NCI-H1436 treated with DMSO at 0.1 percent for 48 hours (cell line): ENCODE measurements around the gene KCTD5.

Experiments
- DNase-seq: peaks from one replicate; lab custom pipeline; 2025; lab: John Stamatoyannopoulos, UW

Gene KCTD5

GRCh38 chr16:2726923-2727322 lies 44.6 kb downstream of the KCTD5 start:
- no peak for DNase-seq

- no peak for DNase-seq
Measured at GRCh38 chr16:2728034-2728433, 45.7 kb downstream of the KCTD5 start.

DNA sequence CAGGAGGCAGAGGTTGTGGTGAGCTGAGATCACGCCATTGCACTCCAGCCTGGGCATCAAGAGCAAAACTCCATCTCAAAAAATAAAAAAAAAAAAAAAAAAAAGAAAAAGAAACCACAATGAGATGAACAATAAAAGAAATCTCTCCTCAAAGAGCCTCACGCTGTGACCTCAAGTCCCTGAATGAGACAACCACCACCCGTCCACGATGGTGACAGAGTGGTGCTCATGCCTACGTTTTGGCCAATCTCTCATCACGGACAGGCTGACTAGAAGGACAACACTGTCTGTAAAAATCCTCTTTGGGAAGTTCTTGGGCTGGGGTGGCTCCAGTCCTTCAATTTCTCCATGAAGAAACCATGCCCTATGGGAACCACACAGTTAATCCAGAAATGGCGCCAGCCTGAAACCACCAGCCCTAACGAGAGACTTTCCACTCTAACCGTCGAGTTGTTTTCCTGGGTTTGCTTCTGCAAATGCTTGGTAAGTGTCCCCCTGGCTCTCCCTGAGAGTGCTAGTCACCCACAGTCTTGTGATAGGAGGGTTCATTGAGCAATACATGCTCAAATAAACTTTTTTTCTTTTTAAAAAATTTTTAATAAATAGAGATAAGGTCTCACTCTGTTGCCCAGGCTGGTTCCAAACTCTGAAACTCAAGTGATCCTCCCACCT lies 52.7 kb downstream of the KCTD5 start:
- no peak for DNase-seq

DNA sequence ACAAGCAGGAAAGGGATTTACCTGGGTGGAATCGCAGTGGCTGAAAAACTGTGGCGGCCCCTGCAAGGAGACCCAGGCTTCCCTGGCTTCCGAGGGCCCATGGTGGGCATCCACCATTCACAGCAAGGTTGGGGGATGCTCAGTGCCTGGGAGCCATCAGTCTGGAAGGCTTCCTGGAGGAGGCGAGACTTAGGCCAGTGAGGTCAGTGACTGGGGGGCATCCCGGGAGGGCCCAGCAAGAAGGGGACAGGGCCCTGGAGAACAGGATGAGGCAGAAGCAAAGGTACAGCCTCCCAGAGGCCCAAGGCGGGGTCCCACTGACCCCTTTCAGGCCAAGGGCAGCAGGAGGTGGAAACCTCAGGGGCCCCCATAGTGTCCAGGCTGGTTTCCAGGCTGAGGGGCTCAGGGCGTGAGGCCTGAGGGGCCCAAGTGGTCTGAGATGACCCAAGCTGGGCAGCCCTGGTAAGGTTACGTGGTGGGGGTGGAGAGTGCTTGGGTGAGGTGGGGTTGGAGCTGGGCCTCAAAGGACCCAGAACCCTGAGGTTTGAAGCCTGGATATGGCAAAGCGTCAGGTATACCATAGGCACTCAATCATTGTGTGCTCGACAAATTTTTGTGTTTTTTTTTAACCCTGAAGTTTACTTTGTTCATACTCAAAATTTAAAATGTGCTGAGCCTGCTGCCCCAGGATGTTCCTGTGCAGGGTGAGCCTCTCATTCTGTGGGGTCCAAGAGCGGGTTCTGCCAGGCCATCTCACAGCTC lies 54.3 kb downstream of the KCTD5 start:
- DNase-seq: no peak

DNA sequence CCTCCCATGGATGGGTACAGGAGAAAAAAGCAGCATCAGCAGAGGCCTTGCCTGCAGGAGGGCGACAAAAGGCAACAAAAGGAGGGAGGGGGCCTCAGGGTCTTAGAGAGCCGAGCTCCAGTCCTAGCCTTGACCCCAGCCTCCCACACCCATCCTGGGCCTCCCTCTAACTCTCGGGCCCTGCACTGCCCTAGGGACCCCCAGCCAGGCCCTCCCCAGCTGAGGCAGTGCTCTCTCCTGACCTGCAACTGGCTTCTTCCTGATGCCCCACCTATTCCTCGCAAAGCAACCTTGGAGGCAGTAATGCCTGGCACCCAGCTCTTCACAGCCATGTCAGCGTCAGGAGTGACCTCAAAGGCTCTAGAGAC lies 54.9 kb downstream of the KCTD5 start:
- no peak for DNase-seq

DNA sequence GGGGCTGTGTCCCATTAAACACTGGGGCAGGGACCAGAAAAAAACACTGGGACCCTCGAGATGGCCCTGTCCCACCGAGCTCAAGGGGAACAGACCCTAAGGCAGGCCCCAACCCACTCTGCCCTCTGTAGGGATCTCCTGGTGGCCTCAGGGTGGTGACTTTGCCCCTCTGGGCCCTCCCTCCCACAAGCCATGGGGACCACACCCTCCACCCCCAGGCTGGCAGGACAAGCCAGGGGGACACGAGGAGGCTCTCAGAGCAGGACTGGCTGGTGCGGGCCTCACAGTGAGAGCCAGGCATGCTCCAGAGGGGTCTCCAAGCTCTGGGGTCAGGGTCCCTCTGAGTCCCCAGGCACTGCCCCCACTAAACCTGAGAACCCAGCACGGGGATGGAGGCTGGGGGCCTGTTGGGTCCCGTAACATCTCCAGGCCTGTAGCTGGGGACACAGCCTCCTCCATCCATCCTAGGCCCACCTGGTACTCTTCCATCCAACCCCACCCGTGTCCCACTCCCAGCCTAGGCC lies 55.6 kb downstream of the KCTD5 start:
- DNase-seq: no peak

GRCh38 chr16:2738615-2739014 lies 56.3 kb downstream of the KCTD5 start:
- no peak for DNase-seq

DNA sequence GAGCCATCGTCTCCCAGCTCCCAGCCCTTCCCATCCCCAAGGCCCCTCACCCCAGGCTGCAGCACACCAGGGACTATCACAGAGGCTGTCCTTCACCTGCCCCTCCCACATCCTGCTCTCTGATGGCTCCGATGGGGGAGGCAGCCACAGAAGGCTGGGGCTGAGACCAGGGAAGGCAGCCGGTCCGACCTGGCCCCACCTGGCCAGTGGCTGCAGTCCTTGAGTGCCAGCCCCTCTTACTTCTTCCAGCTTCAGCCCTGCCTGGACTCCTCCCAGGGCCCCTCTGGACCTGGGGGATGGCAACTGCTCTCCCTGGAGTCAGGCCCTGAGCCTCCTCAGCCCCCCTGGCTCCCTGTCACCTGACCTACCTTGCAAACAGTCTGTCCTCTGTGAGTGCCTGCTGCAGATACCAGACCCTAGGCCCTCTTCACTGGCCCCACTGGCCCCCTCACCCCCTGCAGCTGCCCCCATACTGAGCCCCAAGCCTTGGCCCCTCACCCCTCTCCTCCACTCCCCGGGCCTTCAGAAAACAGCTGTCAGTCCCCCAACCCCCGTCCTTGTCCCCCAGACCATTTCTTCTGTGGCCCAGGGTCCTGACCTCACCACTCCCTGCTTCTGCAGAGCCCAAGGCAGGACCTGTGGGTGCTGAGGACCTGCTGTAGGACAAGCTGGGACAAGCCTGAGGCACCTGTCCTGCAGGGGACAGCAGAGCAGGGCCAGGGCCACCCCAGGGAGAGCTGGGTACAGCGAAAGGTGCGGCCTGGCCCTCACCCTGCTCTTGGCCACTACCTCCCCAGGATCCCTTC lies 57.5 kb downstream of the KCTD5 start:
- no peak for DNase-seq

GRCh38 chr16:2740476-2740875 lies 58.2 kb downstream of the KCTD5 start:
- no peak for DNase-seq

GRCh38 chr16:2741168-2741567 lies 58.8 kb downstream of the KCTD5 start:
- DNase-seq: no peak

GRCh38 chr16:2742323-2743006 lies 60.1 kb downstream of the KCTD5 start:
- no peak for DNase-seq

DNA sequence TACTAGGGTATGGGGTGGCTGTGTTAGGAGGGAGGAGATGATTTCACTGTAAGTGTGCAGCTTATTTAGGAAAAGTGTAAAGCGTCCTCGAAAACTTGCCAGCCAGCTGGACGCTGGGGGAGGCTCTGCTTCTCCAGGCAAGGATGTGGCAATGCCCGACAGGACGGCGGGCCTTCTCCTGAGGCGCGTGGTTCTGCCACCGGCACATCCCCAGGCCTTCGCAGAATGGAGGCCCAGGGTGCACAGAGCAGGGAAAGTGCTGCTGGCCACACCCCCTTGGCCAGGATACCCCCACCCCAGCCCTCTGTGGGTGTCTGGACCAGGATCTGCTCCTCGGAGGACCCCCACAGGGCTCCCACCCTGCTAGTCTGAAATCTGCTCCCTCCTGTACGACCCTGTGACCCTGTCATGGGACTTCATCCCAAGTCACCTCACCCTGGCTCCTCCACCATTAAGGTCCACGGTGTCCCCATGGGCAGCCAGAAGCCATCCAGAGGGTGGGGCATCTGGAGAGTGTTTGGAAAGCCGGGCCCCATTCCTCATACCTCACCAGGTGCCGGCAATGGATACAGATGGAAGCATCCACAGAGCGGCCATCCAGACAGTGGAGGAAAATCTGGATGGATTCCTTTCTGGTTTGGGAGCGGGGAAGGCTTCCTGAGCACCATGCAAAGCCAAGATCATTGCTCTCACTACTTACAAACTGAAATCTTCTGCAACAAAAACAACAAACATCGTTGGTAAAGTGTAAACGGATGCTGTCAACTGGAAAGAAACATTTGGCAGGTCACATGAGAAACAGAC lies 60.9 kb downstream of the KCTD5 start:
- no peak for DNase-seq

DNA sequence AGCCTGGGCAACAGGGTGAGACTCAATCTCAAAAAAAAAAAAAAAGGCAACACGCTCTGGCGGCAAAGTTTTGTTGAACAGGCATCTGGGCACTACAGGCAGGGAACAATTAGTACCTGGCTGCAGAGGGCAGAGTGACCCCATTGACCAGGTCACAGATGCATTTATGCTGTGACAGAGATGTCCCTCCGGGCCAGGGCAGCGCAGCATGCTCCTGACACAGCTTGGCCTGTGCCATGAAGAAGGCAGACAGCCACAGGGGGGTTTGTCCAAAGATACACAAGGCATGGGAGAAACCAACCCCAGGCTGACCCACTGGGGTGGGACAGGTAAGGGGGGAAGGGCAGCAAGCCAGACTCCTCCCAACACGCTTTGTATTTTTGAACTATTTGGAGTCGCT lies 62.4 kb downstream of the KCTD5 start:
- DNase-seq: no peak

DNA sequence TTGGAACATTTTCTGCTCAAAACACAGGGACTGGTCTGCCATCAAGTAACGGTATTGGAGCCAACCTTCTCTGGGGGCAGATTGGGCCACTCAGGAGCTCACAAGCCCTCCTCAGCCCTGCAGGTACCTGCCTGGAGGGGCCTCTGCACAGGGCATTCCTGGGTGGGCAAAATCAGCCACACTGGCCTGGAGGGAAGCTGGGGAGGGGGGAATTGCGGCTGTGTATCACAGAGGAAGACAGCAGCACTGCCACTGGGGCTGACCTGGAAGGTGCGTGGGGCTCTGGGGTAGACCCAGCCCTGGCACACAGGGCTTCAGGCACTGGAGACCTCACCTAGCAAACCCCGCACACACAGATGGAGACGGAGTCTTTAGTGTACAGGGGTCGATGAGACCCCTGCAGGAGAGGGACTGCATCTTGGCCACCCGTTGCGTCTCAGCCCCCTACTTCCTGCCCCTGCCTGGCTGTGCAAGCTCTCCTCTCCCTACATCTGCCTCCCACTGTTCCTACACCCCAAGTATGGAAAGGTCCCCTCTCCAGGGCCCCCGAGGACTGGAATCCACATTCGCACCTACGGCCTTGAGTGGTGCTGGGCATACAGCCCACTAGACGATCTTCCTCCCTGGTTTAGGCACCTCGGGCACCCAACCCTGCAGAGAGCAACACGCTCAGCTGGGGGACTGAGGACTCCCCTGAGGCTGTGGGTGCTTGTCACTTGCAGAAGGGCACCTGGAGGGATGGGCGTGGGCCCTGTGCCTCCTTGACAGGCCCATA lies 63.0 kb downstream of the KCTD5 start:
- DNase-seq: no peak

DNA sequence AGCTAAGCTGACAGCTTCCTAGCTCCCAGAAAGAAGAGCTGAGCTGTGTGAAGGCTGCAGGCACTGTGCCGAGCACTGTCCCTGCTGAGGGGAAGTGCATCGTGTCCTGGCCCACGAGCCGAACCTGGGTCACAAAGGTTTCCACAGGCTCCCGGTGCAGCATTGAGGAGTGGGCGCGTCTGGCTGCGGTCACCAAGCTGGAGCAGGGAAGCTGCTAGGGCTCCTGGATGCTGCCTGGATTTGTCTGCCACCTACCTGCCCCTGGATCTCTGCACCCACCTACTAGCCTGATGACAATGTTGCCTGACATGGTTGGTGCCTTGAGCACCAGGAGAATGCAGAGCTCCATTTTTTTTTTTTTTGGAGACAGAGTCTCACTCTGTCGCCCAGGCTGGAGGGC lies 63.6 kb downstream of the KCTD5 start:
- no peak for DNase-seq

DNA sequence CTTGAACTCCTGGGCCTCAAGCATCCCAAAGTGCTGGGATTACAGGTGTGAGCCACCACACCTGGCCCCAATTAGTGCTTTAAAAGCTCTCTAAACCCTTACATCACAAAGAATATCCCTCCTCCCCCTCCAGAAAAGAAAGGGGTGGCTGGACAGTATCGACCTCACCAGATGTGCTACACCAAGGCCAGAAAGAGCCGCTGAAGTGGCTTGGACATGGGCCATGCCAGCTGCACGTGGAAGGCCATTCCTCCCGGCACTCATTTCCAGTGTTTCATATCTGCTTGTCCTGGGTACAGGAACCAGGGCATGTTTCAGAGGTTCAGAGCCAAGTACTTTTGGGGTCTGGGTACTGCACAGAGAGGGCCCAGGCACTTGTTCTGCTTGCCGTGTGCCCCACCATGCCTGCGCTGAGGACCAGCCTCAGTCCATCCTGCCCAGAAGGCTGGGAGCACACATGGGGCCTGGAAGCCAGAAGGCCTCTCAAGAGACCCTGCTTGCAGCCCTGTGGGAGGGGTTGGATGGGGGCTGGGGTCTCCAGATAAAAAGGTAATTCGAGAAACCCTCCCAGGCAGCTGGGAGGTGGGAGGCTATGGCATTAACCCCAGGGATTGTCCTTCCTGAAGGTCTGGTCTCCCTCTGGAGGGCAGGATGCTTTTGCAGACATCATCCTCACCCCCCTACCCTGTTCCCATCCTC lies 66.6 kb downstream of the KCTD5 start:
- no peak for DNase-seq

DNA sequence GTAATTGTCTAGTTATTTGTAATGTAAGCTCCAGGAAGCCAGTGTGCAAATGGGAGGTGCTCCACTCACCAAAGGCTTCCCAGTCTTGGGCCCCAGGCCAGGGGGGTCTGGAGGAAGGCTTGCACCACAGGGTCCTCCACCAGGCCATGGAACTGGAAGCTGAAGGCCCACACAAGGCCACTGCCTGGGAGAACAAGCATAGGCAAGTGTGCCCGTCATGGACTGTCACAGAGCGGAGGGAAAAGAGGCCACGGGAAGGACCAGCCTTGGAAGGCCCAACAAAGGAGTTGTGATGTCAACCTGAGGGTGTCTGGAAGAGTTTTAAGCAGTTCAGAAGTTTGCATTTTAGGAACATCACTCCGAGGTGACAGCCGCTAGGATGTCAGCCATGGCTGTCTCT lies 67.2 kb downstream of the KCTD5 start:
- no peak for DNase-seq

- DNase-seq: no peak
Measured at GRCh38 chr16:2749936-2750335, 67.6 kb downstream of the KCTD5 start.

DNA sequence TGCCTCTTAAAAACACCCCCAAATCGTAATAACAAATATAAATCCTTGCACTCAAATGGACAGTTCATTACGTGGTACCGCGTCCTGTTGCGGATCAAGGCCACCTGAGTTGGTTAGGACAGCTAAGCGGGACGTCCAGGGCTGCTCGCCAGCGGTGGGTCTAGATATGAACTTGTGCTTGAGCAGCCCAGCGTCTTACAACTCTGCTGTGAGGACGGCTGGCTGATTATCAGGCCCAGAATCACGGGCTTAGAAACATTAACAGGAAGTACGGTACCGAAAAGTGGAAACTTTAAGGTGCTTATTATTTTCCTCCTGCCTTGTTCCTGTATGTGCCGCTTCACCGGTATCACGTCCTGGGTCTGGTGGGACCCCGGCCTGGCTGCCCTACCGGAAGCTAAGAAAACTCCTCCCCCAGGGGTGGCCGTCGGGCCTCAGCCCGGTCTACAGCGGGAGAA lies 69.3 kb downstream of the KCTD5 start:
- DNase-seq: no peak
